GM19043 (cell line): ENCODE measurements around the gene FREM2.

ENCODE experiments used
- ATAC-seq: cut with Tn5 transposase; IDR thresholded peaks from one replicate; pipeline ENCODE4 v1.9.1; 2021; ENCODE audit warnings: low read depth; ENCODE audit not compliant: unreplicated experiment

The FREM2 gene

DNA sequence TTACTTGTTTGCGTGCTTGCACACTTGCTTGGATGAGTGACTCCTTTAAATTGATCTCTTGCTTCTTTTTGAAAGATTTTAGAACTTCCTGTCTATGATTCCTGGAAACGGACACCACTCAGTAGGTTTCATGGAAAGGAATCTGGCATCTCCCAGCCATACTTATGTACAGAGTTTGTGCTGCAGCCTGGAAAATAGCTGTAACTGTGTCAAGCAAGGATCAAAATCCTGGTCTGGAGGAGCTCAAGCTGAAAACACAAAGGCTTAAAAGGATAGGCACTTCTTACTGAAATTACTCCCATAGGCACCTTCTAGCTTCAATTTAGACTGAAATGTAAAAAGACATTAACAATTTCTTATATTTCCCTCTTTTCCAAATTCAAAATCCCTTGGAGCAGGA lies 1.4 kb upstream of the FREM2 start:
- no peak for ATAC-seq

- no peak for ATAC-seq
Measured at GRCh38 chr13:38685974-38686576, 802 bp upstream of the FREM2 start.

DNA sequence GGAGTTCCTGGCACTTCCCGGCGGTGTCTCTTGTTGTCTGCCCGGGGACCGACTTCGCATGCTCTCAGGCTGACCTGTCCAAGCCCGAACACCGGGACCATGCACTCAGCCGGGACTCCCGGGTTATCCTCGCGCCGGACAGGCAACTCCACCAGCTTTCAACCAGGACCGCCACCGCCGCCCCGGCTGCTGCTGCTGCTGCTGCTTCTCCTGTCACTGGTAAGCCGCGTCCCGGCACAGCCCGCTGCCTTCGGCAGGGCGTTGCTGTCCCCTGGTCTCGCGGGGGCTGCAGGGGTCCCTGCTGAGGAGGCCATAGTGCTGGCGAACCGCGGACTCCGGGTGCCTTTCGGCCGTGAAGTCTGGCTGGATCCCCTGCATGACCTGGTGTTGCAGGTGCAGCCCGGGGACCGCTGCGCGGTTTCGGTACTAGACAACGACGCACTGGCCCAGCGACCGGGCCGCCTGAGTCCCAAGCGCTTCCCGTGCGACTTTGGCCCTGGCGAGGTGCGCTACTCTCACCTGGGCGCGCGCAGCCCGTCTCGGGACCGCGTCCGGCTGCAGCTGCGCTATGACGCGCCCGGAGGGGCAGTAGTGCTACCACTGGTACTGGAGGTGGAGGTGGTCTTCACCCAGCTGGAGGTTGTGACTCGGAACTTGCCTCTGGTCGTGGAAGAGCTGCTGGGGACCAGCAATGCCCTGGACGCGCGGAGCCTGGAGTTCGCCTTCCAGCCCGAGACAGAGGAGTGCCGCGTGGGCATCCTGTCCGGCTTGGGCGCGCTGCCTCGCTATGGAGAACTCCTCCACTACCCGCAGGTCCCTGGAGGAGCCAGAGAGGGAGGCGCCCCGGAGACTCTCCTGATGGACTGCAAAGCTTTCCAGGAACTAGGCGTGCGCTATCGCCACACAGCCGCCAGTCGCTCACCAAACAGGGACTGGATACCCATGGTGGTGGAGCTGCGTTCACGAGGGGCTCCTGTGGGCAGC lies 661 bp downstream of the FREM2 start:
- ATAC-seq: no peak

GRCh38 chr13:38688674-38689073 lies 1.8 kb downstream of the FREM2 start:
- ATAC-seq: no peak

- ATAC-seq: no peak
Measured at GRCh38 chr13:38690231-38690630, 3.4 kb downstream of the FREM2 start.

- no peak for ATAC-seq
Measured at GRCh38 chr13:38693168-38693567, 6.3 kb downstream of the FREM2 start.

DNA sequence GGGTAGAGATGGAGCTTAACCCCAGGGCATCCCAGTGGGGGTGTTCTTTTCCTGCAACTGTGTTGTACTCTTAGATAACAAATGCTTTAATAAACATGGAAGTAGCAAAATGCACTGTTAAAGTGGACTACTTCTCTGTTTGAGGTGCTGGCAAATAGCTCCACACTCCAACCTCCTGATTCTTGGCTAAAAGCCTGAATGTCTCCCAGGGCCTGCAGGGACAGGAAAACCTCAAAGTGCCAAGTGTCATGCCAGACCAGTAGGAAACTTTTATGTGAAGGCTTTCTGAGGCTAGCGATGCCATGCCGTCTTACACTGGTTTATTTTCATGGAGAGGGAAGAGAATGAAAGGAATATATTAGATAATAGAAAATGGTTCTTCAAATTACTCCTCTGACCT lies 6.8 kb downstream of the FREM2 start:
- no peak for ATAC-seq

- ATAC-seq: no peak
Measured at GRCh38 chr13:38697197-38697596, 10.3 kb downstream of the FREM2 start.

DNA sequence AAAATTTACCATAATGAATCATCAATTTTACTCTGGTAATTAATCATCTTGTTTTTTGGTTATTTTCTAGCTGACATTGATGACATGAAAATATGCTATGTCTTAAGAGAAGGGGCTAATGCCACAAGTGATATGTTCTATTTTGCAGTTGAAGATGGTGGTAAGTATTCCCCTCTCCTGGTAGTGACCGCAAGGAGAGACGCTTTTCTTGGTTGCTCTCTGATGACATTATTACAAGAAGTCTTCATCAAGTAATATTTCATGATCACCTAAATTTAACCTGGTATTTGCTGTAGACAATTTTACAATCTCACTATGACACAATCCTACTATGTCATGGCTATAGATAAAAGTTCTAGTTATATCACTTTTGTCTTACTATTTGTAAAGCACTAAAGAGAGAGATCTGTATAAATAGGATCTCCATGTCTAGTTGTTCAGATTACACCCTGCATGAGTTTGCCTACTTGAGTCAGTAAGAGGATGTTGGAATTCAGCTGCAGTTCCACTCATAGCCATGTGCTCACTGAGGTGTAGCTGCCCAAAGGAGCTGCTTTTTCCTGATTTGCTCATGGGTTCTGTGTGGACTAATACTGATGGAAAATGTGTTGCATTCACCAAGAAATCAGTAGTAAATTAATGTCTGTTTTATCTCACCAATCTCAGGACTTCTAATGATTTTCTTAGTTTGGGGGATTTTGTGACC lies 10.9 kb downstream of the FREM2 start:
- ATAC-seq: no peak

- no peak for ATAC-seq
Measured at GRCh38 chr13:38700051-38700450, 13.2 kb downstream of the FREM2 start.

- no peak for ATAC-seq
Measured at GRCh38 chr13:38702669-38703068, 15.8 kb downstream of the FREM2 start.

DNA sequence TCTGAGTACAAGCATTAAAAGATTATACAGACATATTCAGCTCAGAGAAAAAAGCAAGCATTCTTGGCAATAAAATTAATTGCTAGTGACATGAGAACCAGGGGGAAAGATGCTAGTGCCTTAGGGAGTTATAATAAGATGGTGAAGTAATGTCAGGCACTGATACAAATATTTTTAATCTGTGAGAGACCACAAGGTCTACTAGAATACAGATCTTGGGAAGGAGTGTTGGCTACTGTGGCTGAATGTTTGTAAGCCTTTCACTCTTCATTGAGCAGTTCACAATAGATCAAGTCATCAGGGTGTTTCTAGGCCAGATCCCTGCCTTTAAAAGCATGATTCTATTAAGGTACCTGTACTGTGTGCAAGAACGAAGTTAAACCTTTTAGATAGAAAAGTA lies 16.4 kb downstream of the FREM2 start:
- ATAC-seq: no peak

DNA sequence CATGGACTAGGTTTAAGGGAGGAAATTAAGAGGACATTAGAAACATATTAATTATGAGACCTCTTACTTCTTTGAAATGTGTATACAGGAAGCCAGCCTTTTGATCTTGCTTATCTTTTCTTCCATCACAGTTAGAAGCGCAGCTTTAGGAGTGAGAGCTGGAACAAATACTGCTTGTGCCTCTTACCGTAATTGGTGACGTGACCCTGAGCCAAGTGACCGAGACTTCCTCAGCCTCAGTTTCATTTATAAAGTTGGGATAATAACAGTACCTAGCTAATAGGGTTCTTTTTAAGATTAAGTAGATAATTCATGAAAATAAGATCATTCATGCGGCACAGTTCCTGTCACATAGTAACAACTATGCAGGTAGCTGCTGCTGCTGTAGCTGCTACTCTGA lies 18.5 kb downstream of the FREM2 start:
- no peak for ATAC-seq

- no peak for ATAC-seq
Measured at GRCh38 chr13:38707460-38707859, 20.6 kb downstream of the FREM2 start.

DNA sequence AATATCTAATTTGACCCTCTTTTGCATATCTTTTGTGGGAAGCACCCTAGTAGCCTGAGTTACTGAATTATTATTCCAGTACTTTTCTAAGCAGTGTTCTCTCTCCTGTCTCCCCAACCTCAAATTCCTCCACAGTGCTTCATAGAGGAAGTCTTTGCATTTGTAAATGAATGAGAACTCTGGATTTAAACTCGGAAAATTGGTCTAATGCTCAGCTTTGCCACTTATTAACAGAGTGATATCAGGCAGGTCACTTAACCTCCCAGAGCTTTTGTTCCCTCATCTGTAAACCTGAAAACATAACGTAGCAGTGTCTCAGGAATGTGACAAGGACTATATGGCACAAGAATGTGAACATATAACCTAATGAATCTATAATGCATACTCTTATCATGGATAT lies 26.2 kb downstream of the FREM2 start:
- ATAC-seq: no peak

GRCh38 chr13:38718374-38718773 lies 31.5 kb downstream of the FREM2 start:
- no peak for ATAC-seq

DNA sequence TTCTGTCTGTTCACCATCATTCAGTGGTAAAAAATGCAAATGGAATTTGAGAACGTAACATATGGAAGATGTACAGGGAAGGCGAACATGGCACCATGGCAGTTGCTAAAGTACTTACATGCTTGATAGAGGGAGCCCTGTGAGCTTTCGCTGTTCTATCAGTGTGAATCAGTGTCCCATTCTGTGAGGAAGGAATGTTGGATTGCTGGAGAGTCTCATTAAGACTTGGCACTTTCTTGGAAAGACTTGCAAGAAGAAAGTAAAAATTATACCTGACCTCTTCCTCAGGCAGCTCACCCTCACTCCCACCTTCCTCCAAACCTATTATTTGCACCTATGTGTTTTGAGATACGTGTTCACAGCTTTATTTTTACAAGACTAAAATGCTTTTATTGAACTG lies 43.5 kb downstream of the FREM2 start:
- ATAC-seq: no peak

DNA sequence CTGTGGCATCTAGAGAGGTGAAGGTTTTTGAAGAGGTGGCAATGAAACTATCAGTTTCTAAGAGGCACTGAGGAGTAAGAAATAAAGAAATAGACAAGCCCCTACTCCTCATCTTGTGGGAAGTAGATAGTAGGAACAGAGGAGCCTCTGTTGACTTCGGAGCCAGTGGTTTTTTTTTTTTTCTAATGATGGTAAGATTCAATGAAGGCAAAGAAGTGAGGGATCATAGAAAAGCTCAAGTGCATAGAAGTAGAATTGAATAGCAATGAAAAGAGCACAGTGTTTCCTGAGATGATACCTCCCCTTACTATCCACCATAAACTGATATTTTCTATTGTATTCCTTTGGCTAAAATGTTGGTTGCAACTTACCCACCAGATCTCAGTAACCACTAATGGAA lies 46.3 kb downstream of the FREM2 start:
- no peak for ATAC-seq

- no peak for ATAC-seq
Measured at GRCh38 chr13:38735665-38736440, 49.0 kb downstream of the FREM2 start.

GRCh38 chr13:38743466-38743865 lies 56.6 kb downstream of the FREM2 start:
- ATAC-seq: no peak

GRCh38 chr13:38752686-38753085 lies 65.8 kb downstream of the FREM2 start:
- ATAC-seq: no peak
